HG03095 (cell line): ENCODE measurements around the gene TTC33.
A peak's percentile ranks its signal among the peaks of the same experiment; 100 is the strongest.
"Not testable (repeated sequence)": the region's sequence is repeated elsewhere in the genome, so short reads cannot be mapped to it uniquely, and the experiment has no call there.

Experiments used
- ATAC-seq: cut with Tn5 transposase; IDR thresholded peaks from one replicate; pipeline ENCODE4 v1.9.1; 2021; ENCODE audit warnings: moderate library complexity; ENCODE audit not compliant: unreplicated experiment

The TTC33 gene

GRCh38 chr5:40722497-40722911 lies 33.3 kb downstream of the TTC33 start:
- not testable (repeated sequence) for ATAC-seq

GRCh38 chr5:40720069-40720468 lies 35.7 kb downstream of the TTC33 start:
- ATAC-seq: no peak

- no peak for ATAC-seq
Measured at GRCh38 chr5:40717281-40717680, 38.5 kb downstream of the TTC33 start.

DNA sequence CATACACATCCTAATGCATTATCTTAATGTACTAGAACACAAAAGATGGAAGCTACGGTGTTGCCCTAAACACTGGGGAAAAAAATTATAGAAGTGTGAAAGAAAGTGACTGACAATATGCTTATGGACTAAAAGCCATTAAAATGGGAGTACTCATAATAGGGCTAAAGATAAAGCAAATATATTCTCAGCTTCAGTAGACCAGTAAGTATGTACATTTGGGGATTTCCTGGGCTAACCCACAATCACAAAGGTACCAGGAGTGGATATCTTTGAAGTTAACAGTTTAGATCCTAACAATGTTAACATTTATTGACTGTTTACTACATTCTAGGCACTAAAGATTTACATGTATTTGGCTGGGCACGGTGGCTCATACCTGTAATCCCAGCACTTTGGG lies 39.2 kb downstream of the TTC33 start:
- ATAC-seq: no peak

GRCh38 chr5:40716000-40716399 lies 39.8 kb downstream of the TTC33 start:
- no peak for ATAC-seq

DNA sequence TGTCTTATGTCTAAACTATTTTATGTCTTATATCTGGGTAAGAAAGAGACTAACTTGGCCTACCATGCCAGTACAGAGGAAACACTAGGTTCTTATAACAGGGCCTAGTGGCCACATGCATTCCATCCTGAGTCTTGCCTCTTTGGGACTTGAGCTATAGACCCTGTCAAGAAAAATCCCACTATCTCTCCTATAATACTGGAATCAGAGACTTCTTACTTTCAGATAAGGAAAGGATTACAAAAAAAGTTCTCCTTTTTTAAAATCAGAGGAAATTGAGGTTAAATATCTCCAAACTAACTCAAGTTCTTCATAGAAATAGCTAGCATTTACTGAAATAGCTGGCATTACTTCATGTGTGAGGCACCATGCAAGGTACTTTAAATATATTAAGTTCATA lies 41.8 kb downstream of the TTC33 start:
- no peak for ATAC-seq

DNA sequence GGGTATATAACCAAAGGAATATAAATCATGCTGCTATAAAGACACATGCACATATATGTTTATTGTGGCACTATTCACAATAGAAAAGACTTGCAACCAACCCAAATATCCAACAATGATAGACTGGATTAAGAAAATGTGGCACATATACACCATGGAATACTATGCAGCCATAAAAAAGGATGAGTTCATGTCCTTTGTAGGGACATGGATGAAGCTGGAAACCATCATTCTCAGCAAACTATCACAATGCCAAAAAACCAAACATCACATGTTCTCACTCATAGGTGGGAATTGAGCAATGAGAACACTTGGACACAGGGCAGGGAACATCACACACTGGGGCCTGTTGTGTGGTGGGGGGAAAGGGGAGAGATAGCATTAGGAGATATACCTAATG lies 45.2 kb downstream of the TTC33 start:
- not testable (repeated sequence) for ATAC-seq

DNA sequence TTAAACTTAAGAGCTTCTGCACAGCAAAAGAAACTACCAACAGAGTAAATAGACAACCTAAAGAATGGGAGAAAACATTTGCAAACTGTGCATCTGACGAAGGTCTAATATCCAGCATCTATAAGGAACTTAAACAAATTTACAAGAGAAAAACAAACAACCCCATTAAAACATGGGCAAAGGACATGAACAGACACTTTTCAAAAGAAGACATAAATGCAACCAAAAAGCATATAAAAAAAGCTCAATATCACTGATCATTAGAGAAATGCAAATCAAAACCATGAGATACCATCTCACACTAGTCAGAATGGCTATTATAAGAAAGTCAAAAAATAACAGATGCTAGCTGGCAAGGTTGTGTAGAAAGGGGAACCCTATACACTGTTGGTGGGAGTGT lies 50.3 kb downstream of the TTC33 start:
- ATAC-seq: not testable (repeated sequence)

- not testable (repeated sequence) for ATAC-seq
Measured at GRCh38 chr5:40702027-40702426, 53.7 kb downstream of the TTC33 start.

DNA sequence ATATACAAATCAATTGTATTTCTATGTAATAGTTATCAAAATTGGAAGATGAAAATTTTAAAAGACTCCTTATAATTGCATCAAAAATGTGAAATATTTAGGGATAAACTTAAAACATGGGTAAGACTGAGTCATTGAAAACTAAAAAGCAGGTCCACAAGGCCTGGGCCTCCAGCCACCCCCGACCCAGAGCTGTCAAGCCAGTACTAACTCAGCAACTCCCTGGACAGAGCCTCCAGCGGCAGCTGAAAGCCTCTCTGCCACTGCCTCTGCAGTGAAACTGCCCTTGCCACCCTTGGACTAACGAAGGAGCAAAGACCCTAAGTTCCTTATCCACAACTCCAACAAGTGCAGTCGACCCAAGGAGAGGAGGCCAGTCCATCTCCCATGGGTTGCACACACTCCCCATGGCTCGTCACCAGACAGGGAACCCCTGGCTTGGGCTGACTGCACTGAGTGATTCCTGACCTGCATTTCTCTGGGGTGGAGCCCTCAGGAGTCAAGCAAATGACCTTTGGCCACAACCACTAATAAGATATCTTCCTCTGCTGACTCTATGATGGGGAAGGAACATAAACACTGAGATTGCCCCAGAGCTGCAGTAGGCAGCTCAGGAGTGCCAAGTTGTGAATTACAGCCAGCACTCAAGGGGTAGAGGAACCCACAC lies 55.5 kb downstream of the TTC33 start:
- no peak for ATAC-seq

GRCh38 chr5:40694433-40694832 lies 61.3 kb downstream of the TTC33 start:
- no peak for ATAC-seq

GRCh38 chr5:40691894-40692293 lies 63.9 kb downstream of the TTC33 start:
- no peak for ATAC-seq

GRCh38 chr5:40690267-40690666 lies 65.5 kb downstream of the TTC33 start:
- no peak for ATAC-seq

- no peak for ATAC-seq
Measured at GRCh38 chr5:40689438-40689837, 66.3 kb downstream of the TTC33 start.

DNA sequence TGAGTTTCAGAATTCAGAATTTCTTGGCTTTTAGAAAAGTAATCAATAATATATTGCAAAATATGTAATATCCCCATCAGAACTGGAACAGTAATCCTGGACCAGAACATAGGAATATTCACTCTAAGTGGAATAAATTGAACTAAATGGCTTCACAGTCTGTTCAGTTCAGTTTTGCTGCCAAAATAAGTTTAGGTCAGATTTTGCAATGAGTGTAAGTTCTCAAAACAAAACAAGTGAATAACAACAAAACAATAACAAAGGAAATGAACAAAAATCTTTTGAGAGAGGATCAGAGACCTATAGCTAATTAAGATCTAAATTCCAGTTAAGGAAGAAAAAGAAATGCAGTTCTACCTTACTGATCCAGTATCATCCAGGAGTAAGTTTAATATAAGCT lies 66.8 kb downstream of the TTC33 start:
- ATAC-seq: no peak

DNA sequence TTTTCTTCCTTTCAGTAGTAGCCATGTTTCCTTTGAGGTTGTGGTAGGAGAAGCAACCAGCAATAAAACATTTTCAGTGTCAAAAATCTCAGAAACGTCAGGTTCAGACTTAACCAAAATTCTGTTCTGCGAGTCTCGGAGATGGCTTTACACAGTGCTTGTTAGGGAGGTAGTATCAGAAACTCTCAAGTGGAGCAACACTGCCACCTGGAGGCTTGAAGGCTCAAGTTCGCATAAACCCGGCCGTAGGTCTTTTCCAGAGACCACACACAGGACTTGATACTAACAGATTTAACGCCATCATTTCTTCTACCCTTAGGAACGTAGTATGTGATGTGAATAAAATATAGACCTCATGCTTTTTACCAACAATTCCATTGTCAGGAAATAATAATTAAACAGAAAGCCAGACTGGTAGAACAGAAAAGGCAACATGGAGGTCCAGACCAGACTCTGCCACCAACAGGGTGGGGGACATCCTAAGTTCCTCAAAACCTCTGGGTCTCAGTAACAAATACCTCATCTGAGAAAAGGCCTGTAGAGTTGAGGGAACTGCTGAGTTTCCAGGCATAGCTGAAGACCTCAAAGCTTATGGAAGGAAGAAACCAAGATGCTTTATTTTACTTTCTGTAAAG lies 67.5 kb downstream of the TTC33 start:
- peak; percentile 90 for ATAC-seq

DNA sequence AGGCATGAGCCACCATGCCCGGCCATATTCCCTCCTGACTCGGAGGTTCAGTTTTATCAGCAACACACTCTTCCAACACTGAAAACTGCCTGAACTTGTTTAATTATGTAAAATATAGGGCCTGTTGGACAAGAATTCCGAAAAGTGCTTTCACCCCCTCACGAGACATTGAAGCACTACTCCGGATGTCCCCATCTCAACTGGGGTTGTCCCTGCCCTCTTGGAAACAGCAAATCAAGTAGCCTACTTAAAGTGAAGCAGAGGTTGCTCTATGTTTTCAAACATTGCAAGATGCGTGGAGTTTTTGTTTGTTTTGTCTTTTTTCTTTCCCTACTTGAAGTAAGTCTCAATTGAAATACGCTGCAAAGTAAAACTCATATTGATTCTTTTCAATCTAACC lies 68.4 kb downstream of the TTC33 start:
- ATAC-seq: no peak

DNA sequence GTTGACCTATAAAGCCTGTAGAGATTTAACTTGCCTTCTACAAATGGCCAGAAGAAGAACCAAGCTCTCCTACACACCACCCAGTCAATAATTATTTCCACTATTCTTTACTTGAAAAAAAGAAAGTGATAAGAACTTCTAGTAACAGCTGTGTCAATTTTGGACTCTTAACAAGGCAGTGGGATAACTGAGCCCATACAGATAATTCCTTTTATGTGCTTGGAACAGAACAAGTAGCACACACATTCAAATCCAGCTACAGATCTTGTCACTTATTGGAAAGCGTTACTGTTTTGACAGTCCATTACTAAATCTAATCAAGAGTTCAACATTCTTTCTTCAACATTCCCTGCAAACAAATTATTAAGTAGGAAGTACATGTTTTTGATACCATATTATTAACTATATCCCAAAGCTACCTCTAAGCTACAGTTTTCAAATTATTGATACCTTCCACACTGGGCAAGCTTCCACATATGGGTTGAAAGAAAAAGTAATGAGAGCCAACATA lies 69.7 kb downstream of the TTC33 start:
- ATAC-seq: no peak

DNA sequence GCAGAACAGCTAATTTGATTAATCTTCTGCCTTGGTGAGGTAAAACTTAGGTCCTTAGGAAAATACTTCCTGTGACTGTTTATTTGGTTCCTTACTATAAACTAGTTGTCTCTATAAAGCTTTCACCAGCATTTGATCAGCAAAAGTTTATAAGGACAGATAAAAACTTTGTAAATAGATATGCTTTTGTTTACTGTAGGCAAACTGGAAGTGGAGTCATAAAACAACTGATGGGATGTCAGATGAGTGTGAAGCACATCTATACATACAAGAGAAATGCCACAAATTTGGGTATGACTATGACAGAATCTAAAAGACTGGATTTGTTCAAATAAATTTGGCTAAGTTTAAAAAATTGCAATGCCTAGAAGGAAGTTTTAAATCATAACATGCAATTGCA lies 70.6 kb downstream of the TTC33 start:
- ATAC-seq: no peak

DNA sequence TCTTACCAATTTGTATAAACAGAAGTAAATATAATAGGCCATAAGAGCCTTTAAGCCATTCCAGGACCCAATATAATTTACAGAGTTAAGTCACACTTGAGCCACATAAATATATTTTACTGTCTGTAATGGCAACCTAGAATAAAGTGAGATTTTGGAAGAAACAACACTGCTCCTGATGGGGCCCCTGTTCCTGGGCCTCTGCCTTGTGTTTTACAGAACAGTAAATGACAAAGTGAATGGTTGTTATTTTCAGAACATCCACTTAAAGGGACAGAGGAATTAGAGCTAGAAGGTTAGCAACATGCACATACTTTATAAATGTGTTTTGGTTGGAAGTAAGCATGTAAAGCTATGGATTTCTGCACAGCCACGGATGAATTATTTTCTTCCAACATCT lies 72.5 kb downstream of the TTC33 start:
- ATAC-seq: no peak

- ATAC-seq: no peak
Measured at GRCh38 chr5:40682154-40683017, 73.4 kb downstream of the TTC33 start.
